NCI-H187 treated with DMSO at 0.1 percent for 48 hours (cell line): ENCODE results near the gene GARS1.
"Not testable (repeated sequence)": the region's sequence is repeated elsewhere in the genome, so short reads cannot be mapped to it uniquely, and the experiment has no call there.

ENCODE experiments used
- DNase-seq: peaks from one replicate; lab custom pipeline; 2025; lab: John Stamatoyannopoulos, UW

GARS1 gene

GRCh38 chr7:30575910-30576309, 18.8 kb upstream of the GARS1 start:
- DNase-seq = no peak

GRCh38 chr7:30583181-30583580, 11.5 kb upstream of the GARS1 start:
- no peak for DNase-seq

GRCh38 chr7:30584415-30584814, 10.3 kb upstream of the GARS1 start:
- DNase-seq = no peak

- DNase-seq = no peak
Measured at GRCh38 chr7:30584965-30585364, 9.7 kb upstream of the GARS1 start.

GRCh38 chr7:30585675-30586074, 9.0 kb upstream of the GARS1 start:
- no peak for DNase-seq

- DNase-seq = not testable (repeated sequence)
Measured at GRCh38 chr7:30587547-30587946, 7.1 kb upstream of the GARS1 start.

GRCh38 chr7:30589111-30589510, 5.6 kb upstream of the GARS1 start:
- no peak for DNase-seq

- DNase-seq = no peak
Measured at GRCh38 chr7:30594048-30594539, 584 bp upstream of the GARS1 start.

- DNase-seq = no peak
Measured at GRCh38 chr7:30595436-30596013, 847 bp downstream of the GARS1 start.

GRCh38 chr7:30596014-30596641, 1.4 kb downstream of the GARS1 start:
- DNase-seq = no peak

GRCh38 chr7:30596721-30597120, 2.0 kb downstream of the GARS1 start:
- DNase-seq = no peak

- no peak for DNase-seq
Measured at GRCh38 chr7:30598121-30598876, 3.6 kb downstream of the GARS1 start.

- no peak for DNase-seq
Measured at GRCh38 chr7:30604901-30605300, 10.2 kb downstream of the GARS1 start.

- DNase-seq = no peak
Measured at GRCh38 chr7:30605832-30606231, 11.2 kb downstream of the GARS1 start.

GRCh38 chr7:30612658-30613265, 18.1 kb downstream of the GARS1 start:
- no peak for DNase-seq

GRCh38 chr7:30613366-30614325, 19.0 kb downstream of the GARS1 start:
- no peak for DNase-seq

- DNase-seq = no peak
Measured at GRCh38 chr7:30616318-30616717, 21.6 kb downstream of the GARS1 start.

- DNase-seq = no peak
Measured at GRCh38 chr7:30617359-30617758, 22.7 kb downstream of the GARS1 start.

GRCh38 chr7:30618080-30618676, 23.5 kb downstream of the GARS1 start:
- no peak for DNase-seq

GRCh38 chr7:30618961-30619360, 24.3 kb downstream of the GARS1 start:
- no peak for DNase-seq

- DNase-seq = no peak
Measured at GRCh38 chr7:30625283-30625682, 30.6 kb downstream of the GARS1 start.
